PC-9 (cell line): ENCODE results near the gene ACADVL. TPM values are rescaled to one million over a fixed set of nuclear protein-coding genes. Genes with fewer than 3 reads are reported as not detected.

Experiments
- BruUV-seq: library from RNA; stranded (reverse); fragments of 400-500 nt; replicated peaks from 2 replicates; lab custom pipeline; 2021; lab: Mats Ljungman, UMichigan
- CTCF ChIA-PET: fragments of 300-600 bp; sonication (Branson Sonifier 250); formaldehyde crosslinking; loops from one replicate; lab custom pipeline; 2022; ENCODE audit warnings: antibody characterized with exemption; lab: Charles Lee
- POLR2A ChIA-PET: fragments of 300-600 bp; sonication (Branson Sonifier 250); formaldehyde crosslinking; loops from one replicate; lab custom pipeline; 2022; ENCODE audit warnings: antibody characterized with exemption; ENCODE audit not compliant: unreplicated experiment; lab: Charles Lee
- DNase-seq, 2 experiments: peaks; one replicate each; pipeline versions ENCODE4 v3.0.0 to v3.0.0-alpha.2; 2015 to 2022; ENCODE audit warnings: mixed read lengths in 1 of 2
- H2AFZ ChIP-seq: fragments of 200-600 bp; sonication (generic); 2 replicates; pipeline ENCODE4 v1.8.1; 2017; ENCODE audit warnings: antibody characterized with exemption
- H3F3A ChIP-seq: fragments of 200-600 bp; sonication (generic); 2 replicates; pipeline ENCODE4 v1.8.1; 2017; ENCODE audit warnings: antibody characterized with exemption, mild to moderate bottlenecking, low read depth; ENCODE audit not compliant: insufficient read depth
- H3K27ac ChIP-seq: fragments of 200-600 bp; sonication (generic); 2 replicates; pipeline ENCODE4 v1.6.1; 2016; ENCODE audit warnings: mixed run types
- H3K27me3 ChIP-seq: fragments of 200-600 bp; sonication (generic); 2 replicates; pipeline ENCODE4 v1.6.1; 2016; ENCODE audit warnings: low read depth, mixed run types; ENCODE audit not compliant: insufficient read depth
- H3K36me3 ChIP-seq: fragments of 200-600 bp; sonication (generic); 2 replicates; pipeline ENCODE4 v1.6.1; 2016; ENCODE audit warnings: low read depth, mixed run types
- H3K4me1 ChIP-seq: fragments of 200-600 bp; sonication (generic); replicated peaks from 2 replicates; pipeline ENCODE4 v1.6.1; 2016; ENCODE audit warnings: mixed run types; ENCODE audit not compliant: insufficient read depth
- H3K4me2 ChIP-seq: fragments of 200-600 bp; sonication (generic); 2 replicates; pipeline ENCODE4 v1.6.1; 2017; ENCODE audit warnings: mixed run types
- H3K4me3 ChIP-seq: fragments of 200-600 bp; sonication (generic); 2 replicates; pipeline ENCODE4 v1.6.1; 2016; ENCODE audit warnings: mixed run types
- H3K79me2 ChIP-seq: fragments of 200-600 bp; sonication (generic); 2 replicates; pipeline ENCODE4 v1.6.1; 2017; ENCODE audit warnings: low read depth, mixed run types
- H3K9me2 ChIP-seq: fragments of 200-600 bp; sonication (generic); 2 replicates; pipeline ENCODE4 v1.8.1; 2017; ENCODE audit warnings: mild to moderate bottlenecking; ENCODE audit not compliant: insufficient read depth
- H3K9me3 ChIP-seq: fragments of 200-600 bp; sonication (generic); 2 replicates; pipeline ENCODE4 v1.8.1; 2016; ENCODE audit warnings: low read depth; ENCODE audit not compliant: insufficient read depth
- H4K20me1 ChIP-seq: fragments of 200-600 bp; sonication (generic); 2 replicates; pipeline ENCODE4 v1.8.1; 2017; ENCODE audit not compliant: insufficient read depth
- CTCF ChIP-seq: fragments of 200-600 bp; sonication (generic); conservative IDR thresholded peaks from 2 replicates; pipeline ENCODE4 v1.6.1; 2017; ENCODE audit warnings: mixed run types, antibody characterized with exemption, mild to moderate bottlenecking, moderate library complexity
- EZH2 ChIP-seq: fragments of 200-600 bp; sonication (generic); IDR thresholded peaks from 2 replicates; pipeline ENCODE4 v1.8.0; 2017; ENCODE audit warnings: antibody characterized with exemption, low read depth
- intact Hi-C: fragments of 100-400 bp; cut with micrococcal nuclease; formaldehyde crosslinking; loops from one replicate; pipeline ENCODE4 v1.10.0; 2022; ENCODE audit not compliant: unreplicated experiment
- total RNA-seq: library from RNA; stranded (reverse); gene quantifications from 2 replicates; pipeline ENCODE4 v1.2.3, GENCODE V29; 2021

Gene ACADVL
- total RNA-seq, 1 experiment from 2014 or later, result 604 TPM

- H3K27me3 ChIP-seq, result no peaks in the 10 kb centered on the region
- peaks cover 22% of the 10 kb centered on the region for H3K4me1 ChIP-seq
- H3K27ac ChIP-seq, result no peak overlapping the region
- ChIA-PET CTCF (no interaction called here), POLR2A (interaction anchor here (0.6 kb wide), 1 partner anchor 99 kb away, joined by 13 read pairs; no protein-coding TSS in a partner anchor)
- intact Hi-C loops, result no loop called here
- DNase-seq, result no peak
- no peaks in the 10 kb centered on the region for H3K9me3 ChIP-seq
- H3F3A ChIP-seq, result peaks cover 42% of the 10 kb centered on the region
- H3K4me3 ChIP-seq, result no peak overlapping the region
- no peak overlapping the region for H3K4me2 ChIP-seq
- H3K9me2 ChIP-seq, result no peaks in the 10 kb centered on the region
- TF ChIP-seq CTCF (no peak), EZH2 (no peak)
- H3K36me3 ChIP-seq, result peaks cover 13% of the 10 kb centered on the region; the same call in 1 of the 2 replicates
- peaks cover 50% of the 10 kb centered on the region for H3K79me2 ChIP-seq
- H4K20me1 ChIP-seq, result peaks cover 6% of the 10 kb centered on the region; the same call in 1 of the 2 replicates
- no peak overlapping the region for H2AFZ ChIP-seq
- no TSS peak for BruUV-seq
These were observed 27.0 kb downstream of the ACADVL start for GRCh38 chr17:7246779-7247178.

GRCh38 chr17:7248796-7249195 is 29.1 kb downstream of the ACADVL start:
- Histone ChIP-seq H3F3A (peaks cover 39% of the 10 kb centered on the region), H3K79me2 (peaks cover 60% of the 10 kb centered on the region), H4K20me1 (peaks cover 6% of the 10 kb centered on the region; the same call in 1 of the 2 replicates), H3K27me3 (no peaks in the 10 kb centered on the region), H3K9me3 (no peaks in the 10 kb centered on the region), H3K36me3 (peaks cover 13% of the 10 kb centered on the region; the same call in 1 of the 2 replicates), H3K9me2 (no peaks in the 10 kb centered on the region), H3K4me1 (peaks cover 24% of the 10 kb centered on the region), H3K4me2 (0 out of 2 replicates have a peak overlapping the region, but pooled peaks have one; percentile 90), H3K27ac (no peak overlapping the region), H2AFZ (no peak overlapping the region), H3K4me3 (no peak overlapping the region)
- intact Hi-C loops, result no loop called here
- CTCF ChIA-PET, result no interaction called here
- TF ChIP-seq CTCF (no peak), EZH2 (no peak)
- BruUV-seq, result no TSS peak
- DNase-seq, result no peak
- POLR2A ChIA-PET, result no interaction called here

- Histone ChIP-seq H3K27ac (no peak overlapping the region), H3K4me1 (peaks cover 27% of the 10 kb centered on the region), H3K9me3 (no peaks in the 10 kb centered on the region), H3K4me3 (no peak overlapping the region; the same call in 1 of the 2 replicates), H4K20me1 (peaks cover 6% of the 10 kb centered on the region; the same call in 1 of the 2 replicates), H3F3A (peaks cover 42% of the 10 kb centered on the region), H2AFZ (no peak overlapping the region), H3K36me3 (peaks cover 15% of the 10 kb centered on the region; the same call in 1 of the 2 replicates), H3K79me2 (peaks cover 64% of the 10 kb centered on the region), H3K4me2 (peak overlapping the region; percentile 90), H3K27me3 (no peaks in the 10 kb centered on the region), H3K9me2 (no peaks in the 10 kb centered on the region)
- intact Hi-C loops, result no loop called here
- BruUV-seq, result no TSS peak
- no peak for DNase-seq
- no peak for TF ChIP-seq EZH2
- no peak for TF ChIP-seq CTCF
- ChIA-PET CTCF (no interaction called here), POLR2A (interaction anchor here (0.6 kb wide), 1 partner anchor 439 kb away, joined by 4 read pairs; no protein-coding TSS in a partner anchor)
These were observed 29.5 kb downstream of the ACADVL start for GRCh38 chr17:7249214-7249613.
